Stimulated activated naive CD8-positive, alpha-beta T cell treated with anti-CD3 and anti-CD28 coated beads, Interleukin-15, Interleukin-2, amounts not matched to agents 100 U/mL and 50 U/mL, for 24 hours (primary cell): ENCODE measurements around the gene PFKFB2.

Source experiments
- ATAC-seq: fragments of 150-1000 bp; cut with Tn5 transposase; one replicate; pipeline ENCODE4 v1.10.0; 2021
- DNase-seq: peaks from one replicate; pipeline ENCODE4 v3.0.0; 2021

PFKFB2 gene

DNA sequence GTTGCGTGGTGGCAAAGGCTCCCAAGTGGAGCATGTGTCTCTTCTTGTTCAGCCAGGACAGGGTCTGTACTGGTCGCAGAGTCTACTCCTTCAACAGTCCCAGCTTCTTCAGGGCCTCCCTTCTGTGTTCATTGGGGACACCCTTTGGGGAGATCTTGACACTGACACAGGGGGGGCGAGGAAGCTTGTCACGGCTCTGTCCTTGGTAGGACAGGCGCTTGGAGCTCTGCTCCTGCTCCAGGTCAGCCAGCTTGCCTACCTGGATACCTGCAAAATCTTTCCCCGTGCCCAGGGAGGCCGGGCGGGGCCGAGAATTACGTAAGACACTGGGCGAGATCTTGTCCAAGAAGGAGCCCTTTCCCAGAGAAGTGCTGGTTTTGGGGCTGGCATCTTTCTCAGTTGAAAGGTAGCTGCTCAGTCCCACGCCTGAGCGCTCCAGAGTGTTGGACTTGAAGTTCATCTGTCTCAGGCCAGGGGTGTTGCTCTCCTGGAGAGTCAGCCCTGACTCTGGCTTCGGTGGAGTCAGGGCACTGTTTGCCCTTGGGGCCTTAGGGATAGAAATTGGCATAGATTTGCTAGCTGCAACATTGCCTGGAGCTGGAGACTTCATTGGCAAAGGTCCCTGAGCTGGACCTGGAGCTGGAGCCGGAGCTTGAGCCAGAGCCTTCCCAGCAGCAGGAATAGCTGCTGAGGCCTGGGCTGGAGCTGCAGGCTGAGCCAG, 31.0 kb upstream of the PFKFB2 start:
- no peak for DNase-seq
- ATAC-seq: no peak

- no peak for DNase-seq
- no peak for ATAC-seq
Measured at GRCh38 chr1:207022996-207023679, 29.9 kb upstream of the PFKFB2 start.

DNA sequence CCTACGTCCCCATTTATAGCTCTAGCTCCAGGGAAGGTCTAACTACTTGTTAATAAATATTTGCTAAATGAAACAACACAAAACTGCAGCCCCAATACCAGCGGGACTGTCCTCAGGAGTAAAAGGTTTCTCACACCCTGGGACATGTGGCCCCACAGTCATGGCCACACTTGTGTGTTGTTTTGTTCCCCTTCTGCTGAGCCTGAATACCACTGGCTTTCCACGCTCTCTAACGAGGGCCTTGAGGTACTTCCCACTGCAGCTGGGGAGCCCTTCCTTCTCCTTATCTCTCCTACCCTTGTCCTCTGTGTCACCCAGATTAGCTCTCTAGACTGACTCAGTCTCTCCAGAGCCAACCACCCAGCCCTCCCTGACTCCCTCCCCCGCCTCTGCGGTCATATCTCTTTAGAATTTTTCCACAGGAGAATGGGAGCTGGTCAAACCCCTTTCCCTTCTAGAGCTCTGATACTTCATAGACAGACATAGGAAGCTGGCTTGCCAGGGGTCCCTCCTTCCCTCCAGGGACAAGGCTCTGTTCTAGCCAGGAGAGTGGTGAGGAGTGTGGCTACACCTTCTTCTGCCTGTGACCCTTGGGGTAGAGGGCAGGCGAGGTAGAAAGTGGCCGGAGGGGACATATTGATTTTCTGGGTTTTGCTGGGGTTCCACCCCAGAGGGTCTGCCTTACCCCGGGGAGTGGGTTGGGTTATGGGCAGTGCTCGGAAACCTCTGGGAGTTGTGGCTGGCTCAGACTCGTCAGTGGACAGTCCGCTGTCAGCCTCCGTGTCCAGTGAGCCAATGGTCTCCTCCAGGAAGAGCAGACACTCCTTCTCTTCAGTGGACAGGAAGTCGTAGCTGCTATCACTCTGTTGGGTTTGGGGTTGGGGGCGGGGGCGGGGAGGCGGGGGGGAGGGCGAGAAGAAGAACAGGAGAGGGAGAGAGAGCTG, 28.6 kb upstream of the PFKFB2 start:
- ATAC-seq (peak; percentile 89), DNase-seq (peak; percentile 50)

DNA sequence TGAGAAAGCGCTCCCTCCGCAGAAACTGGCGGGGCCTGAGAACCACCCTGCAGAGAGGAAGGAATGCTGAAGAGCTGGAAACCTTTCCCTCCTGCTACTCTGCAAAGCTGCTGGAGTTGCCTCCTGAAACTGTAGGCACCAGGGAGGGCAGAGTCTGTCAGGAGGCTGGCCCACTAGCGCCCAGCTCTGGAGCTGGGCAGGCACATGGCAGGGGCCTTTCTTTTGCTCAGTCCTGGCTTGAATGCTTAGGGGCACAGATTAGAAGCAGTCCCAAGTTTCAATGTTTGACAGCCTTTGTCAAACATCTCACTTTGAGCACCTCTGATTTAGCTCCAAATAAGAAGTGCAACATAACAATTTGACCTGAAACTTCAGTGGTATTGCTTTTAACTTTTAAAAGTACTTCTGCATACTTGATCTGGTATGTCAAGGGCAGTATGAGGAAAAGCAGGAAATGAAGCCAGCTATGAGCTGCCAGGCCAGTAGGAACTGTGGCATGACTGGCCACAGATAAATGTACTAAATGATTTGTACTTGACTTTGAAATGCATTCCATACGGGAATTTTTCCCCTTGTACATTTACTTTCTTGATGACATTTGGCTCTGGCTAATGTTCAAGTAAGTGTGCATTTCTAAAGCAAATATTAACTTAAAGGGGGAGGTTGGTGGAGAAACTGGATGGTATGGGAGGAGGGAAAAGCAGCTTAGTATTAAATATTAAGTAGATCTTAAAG, 27.8 kb upstream of the PFKFB2 start:
- ATAC-seq (no peak), DNase-seq (no peak)

- DNase-seq (no peak), ATAC-seq (no peak)
Measured at GRCh38 chr1:207026104-207026534, 27.0 kb upstream of the PFKFB2 start.

DNA sequence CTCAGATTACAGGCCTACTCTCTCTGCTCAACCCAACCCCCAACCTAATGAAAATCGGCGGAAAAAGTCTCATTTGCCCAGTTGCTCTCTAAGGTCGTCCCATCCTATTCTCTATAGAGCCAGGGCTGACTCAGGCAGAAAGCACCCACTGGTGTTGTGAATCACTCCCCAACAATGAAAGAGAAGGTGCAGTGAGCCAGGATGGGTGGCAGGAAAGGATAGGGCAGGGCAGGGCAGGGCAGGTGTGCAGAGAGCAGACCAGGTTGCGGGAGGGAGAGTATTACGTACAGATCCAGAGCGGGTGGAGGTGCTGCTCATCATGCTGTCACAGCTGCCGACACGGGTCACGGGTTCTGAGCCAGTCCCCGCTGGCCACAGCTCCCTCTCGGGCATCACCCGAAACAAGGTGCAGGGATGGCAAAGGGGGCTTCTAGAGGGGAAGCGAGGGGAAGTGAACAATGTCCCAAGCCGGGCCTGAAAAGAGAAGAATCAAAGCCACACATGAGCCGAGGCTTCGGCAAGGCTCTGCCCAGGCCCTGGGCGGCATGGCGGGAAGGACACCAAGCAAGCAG, 25.8 kb upstream of the PFKFB2 start:
- DNase-seq (no peak), ATAC-seq (no peak)

- no peak for ATAC-seq
- no peak for DNase-seq
Measured at GRCh38 chr1:207027921-207028320, 25.2 kb upstream of the PFKFB2 start.

DNA sequence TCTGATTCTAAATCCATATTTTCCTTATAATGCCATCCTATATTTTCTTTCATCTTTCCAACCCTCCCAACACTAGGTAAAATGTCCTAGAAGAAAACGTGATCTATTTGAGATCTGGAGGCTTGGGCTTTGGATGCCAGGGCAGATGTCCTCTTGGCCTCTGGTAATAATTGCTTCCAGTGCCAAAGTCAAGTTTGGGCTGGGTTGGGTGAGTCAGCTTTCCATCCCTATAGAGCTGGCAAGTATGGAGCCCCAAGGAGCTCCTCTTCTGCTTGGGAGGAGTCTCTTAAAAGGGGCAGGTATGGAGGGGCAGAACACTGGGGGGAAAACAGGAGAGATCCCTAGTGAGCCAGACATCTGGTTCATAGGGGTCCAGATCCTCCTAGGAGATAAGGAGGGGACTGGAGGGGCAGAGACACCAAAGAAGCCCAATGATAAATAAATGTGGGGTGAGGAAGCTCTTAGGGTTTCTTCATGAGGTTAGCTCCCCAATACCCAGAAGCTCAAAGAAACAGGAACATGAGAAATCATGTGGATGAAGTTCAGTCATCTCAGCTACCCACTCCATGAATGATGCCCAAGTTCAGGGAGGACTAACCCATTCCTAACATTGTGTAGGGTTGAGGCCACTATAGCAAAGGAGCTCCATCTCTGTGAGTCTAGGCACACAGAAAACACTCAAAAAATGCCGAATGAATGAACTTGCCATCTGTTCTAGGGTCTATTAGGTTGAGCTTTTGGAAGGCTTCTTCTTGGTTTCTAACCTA, 24.0 kb upstream of the PFKFB2 start:
- no peak for DNase-seq
- no peak for ATAC-seq

GRCh38 chr1:207029701-207030521, 23.2 kb upstream of the PFKFB2 start:
- ATAC-seq (no peak), DNase-seq (no peak)

GRCh38 chr1:207030522-207031009, 22.5 kb upstream of the PFKFB2 start:
- DNase-seq: no peak
- no peak for ATAC-seq

DNA sequence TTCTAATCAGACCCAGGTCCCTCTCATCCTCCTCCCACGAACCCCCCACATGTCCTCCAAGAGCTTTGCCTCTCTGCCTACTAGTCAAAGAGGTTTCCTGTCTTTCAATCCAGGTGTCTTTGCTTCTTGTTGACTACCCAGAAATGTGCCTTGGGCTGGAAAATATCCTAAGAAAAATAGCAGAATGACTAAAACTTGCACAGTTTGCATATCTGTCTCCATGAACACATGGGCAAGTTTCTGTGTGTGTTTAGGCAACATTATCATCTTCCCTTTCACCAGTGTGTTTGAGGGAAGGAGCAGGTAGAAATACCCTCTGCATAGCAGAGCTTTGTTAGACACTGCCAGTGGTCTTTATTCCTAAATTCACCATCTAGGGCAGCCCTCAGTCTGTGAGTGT, 22.1 kb upstream of the PFKFB2 start:
- no peak for ATAC-seq
- no peak for DNase-seq

DNA sequence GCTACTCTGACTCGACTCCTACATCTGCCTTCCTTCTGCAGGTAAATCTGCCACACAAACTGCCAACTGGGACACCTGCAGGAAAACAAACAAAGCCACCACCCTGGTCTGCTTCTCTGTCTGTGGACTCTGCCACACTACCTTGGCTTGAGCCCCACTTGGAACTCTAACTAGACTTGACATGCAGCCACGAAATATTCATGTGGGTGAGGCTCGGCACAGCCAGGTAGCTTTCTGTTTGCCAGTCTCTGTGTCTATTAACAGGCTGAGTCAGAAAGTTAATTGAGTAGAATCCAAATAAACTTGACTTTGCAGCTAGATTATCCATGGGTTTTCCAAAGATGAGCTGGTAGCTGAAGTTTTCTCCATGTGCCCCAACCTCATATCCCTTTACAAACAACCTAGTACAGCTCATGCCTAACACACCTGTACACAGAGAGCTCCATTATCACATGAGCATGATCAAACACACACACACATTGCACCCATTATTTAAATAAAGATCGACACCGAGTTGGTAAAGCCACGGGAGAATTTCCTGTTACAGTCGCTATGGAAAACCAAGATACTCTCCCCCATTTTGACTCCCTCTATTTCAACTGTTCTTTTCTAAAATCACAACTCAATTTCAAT, 21.3 kb upstream of the PFKFB2 start:
- ATAC-seq (no peak), DNase-seq (no peak)

GRCh38 chr1:207032528-207033017, 20.5 kb upstream of the PFKFB2 start, which contains the start of gene C1orf116:
TSS of gene C1orf116 (minus strand) at chr1:207032756. CDS start at chr1:207027598, 5,158 bp downstream.
- DNase-seq: no peak
- ATAC-seq: no peak

DNA sequence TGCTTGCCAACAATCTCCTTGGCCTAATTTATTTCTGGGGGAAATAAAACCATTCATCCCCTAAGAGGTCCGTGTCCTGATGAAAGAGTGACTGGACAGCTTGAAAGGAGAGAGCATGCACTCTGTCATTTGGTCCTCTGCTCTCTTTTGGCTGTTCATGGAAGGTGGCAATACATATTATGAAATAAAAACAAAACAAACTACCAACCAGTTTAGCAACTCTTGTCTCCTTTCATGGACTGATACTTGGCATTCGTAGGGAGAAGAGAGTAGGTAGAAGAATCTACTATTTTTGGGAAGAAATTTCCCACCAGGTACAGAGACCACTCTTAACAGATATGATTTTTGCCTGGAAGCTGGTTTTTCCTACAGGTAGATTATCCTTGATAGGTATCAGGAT, 19.8 kb upstream of the PFKFB2 start:
- no peak for ATAC-seq

GRCh38 chr1:207034208-207034607, 18.9 kb upstream of the PFKFB2 start:
- no peak for ATAC-seq
- DNase-seq: no peak

More for the DNA sequence above, 19.8 kb upstream of the PFKFB2 start:
- DNase-seq: no peak

- ATAC-seq (peak; percentile 61), DNase-seq (no peak)
Measured at GRCh38 chr1:207034998-207035397, 18.1 kb upstream of the PFKFB2 start.

DNA sequence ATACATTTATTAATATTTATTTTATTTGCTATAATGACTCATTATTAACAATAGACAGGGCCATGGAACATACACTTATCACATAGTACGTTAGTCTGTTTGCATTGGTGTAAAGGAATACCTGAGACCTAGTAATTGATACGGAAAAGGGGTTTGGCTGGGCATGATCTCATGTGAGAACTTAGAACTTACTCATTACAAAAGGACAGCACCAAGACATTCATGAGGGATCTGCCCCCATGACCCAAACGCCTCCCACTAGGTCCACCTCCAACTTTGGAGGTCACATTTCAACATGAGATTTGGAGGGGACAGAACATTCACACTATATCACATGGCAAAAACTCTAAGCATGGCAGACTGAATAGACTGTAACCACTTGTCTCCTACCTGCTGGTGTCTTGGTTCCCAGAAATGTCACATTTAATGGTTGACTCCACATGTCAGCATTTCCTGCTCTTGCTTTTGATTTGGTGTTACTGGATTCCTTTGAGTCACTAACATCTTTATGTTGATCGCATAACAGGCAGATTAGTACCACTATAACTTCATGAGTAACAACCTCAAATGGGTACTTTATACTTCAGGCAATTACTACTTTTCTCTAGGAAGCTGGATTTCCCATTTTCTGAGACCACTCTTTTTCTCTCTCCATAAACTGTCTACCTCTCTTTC, 17.1 kb upstream of the PFKFB2 start:
- ATAC-seq (no peak), DNase-seq (no peak)

GRCh38 chr1:207036865-207037264, 16.2 kb upstream of the PFKFB2 start:
- no peak for DNase-seq
- ATAC-seq: no peak
